HG02759 (cell line): ENCODE results near the gene OMD.

Experiments
- ATAC-seq: cut with Tn5 transposase; IDR thresholded peaks from one replicate; pipeline ENCODE4 v1.9.1; 2021; ENCODE audit warnings: mild to moderate bottlenecking, moderate library complexity; ENCODE audit not compliant: unreplicated experiment

Gene OMD

DNA sequence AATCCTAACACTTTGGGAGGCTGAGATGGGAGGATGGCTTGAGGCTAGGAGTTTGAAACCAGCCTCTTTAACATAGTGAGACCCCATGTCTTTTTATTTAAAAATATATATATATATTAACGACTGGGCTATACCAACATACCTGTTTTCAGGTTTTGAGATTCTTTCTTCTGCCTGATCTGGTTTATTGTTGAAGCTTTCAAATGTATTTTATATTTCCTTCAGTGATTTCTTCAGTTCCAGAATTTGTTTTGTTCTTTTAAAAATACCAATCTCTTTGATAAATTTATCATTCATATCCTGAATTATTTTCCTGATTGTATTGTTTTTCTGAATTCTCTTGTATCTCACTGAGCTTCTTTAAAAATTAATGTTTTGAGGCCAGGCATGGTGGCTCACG lies 51.1 kb downstream of the OMD start:
- ATAC-seq, result no peak

DNA sequence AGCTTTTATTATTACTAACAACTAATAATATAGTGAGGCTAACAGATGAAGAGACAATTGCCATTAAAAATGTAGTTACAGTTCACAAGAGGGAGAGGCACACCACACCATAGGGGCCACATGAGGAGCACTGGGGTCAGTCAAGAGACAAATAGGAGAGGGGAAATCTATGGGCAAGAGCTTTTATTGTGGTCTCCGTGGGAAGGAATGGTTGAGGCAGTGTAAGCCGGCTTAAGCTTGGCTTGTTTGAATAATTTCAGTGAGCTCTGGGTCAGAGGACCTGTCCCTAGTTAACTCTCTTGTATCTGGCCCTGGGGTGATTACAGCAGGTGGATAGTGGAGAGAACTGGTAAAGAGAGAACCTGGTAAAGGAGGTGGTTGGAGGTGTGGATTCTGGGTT lies 55.2 kb downstream of the OMD start:
- no peak for ATAC-seq
